GM12892 (cell line): ENCODE results near the gene TBC1D17.

ENCODE experiments used
- POLR2A ChIP-seq: IDR thresholded peaks from 2 replicates; pipeline ENCODE4 v1.6.1; 2011; ENCODE audit warnings: low read depth, low read length, control low read depth
- POLR2AphosphoS5 ChIP-seq: IDR thresholded peaks from 2 replicates; pipeline ENCODE4 v1.6.1; 2011; ENCODE audit warnings: low read depth, low read length, control low read depth
- TAF1 ChIP-seq: IDR thresholded peaks from 2 replicates; pipeline ENCODE4 v1.6.1; 2011; ENCODE audit warnings: low read depth, mild to moderate bottlenecking, control low read depth, low read length, borderline replicate concordance

DNA sequence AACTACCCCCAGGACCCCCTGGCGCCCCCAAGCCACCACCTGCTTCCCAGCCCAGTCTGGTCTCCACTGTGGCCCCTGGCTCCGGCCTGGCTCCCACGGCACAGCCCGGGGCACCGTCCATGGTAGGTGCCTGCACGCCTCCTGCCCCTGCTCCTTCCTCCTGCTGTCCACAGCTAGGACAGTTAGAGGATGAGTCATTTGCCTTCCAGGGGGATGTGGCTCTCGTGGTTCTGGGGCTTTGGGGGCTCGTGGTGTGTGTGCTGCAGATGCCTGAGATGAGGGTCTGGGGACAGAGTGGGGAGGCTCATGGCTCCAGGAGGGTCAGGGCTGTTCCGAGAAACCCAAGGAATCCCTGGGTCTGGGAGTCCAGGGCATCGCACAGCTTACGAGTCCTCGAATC lies 46.7 kb upstream of the TBC1D17 start:
- TF ChIP-seq TAF1 (no peak), POLR2AphosphoS5 (no peak), POLR2A (no peak)
